Ovary (tissue), 3 donors: ENCODE data around the gene MYBPC3.

Source experiments
- CTCF ChIP-seq, 3 donors: fragments of 450-650 bp in 2 of 3; fragments of 200-600 bp in 1 of 3; IDR thresholded peaks; one replicate each; pipeline versions ENCODE4 v1.5.1 to v1.8.0; 2016 to 2022; ENCODE audit warnings: antibody characterized with exemption in 3 of 3, mild to moderate bottlenecking in 1 of 3
- EP300 ChIP-seq: sonication (generic); formaldehyde crosslinking; IDR thresholded peaks from one replicate; pipeline ENCODE4 v1.6.1; 2017; ENCODE audit warnings: antibody characterized with exemption
- POLR2A ChIP-seq: fragments of 450-650 bp; IDR thresholded peaks from one replicate; pipeline ENCODE4 v1.6.1; 2017; ENCODE audit warnings: antibody characterized with exemption, mild to moderate bottlenecking, moderate library complexity
- donor health status: DM: no; HTN: no; CAD: no.

- TF ChIP-seq EP300, result no peak
- TF ChIP-seq CTCF (IDR thresholded peaks at IDR 0.05), result no peak
- TF ChIP-seq POLR2A, result no peak
Measured at GRCh38 chr11:47348131-47348802, 4.2 kb downstream of the MYBPC3 start.
